KOPT-K1 (cell line): ENCODE data around the gene C1QL1.

ENCODE experiments used
- H3K27ac ChIP-seq: fragments of 200-600 bp; sonication (generic); 2 replicates; pipeline ENCODE4 v1.5.1; 2016; ENCODE audit warnings: antibody characterized with exemption, mild to moderate bottlenecking, low read depth, low read length; ENCODE audit not compliant: poor library complexity, severe bottlenecking
- H3K36me3 ChIP-seq: fragments of 200-600 bp; sonication (generic); 2 replicates; pipeline ENCODE4 v1.5.1; 2017; ENCODE audit warnings: antibody characterized with exemption, mild to moderate bottlenecking, low read length, moderate library complexity; ENCODE audit not compliant: insufficient read depth
- H3K9me3 ChIP-seq: fragments of 200-600 bp; sonication (generic); 2 replicates; pipeline ENCODE4 v1.5.1; 2017; ENCODE audit warnings: antibody characterized with exemption, low read length, mild to moderate bottlenecking; ENCODE audit not compliant: insufficient read depth, poor library complexity, severe bottlenecking

Gene C1QL1

GRCh38 chr17:44977065-44977464 lies 9.0 kb upstream of the C1QL1 start:
- H3K9me3 ChIP-seq = no peaks in the 10 kb centered on the region
- H3K36me3 ChIP-seq = no peaks in the 10 kb centered on the region
- H3K27ac ChIP-seq = no peak overlapping the region

GRCh38 chr17:44976206-44976605 lies 8.1 kb upstream of the C1QL1 start:
- no peak overlapping the region for H3K27ac ChIP-seq
- H3K36me3 ChIP-seq = no peaks in the 10 kb centered on the region
- no peaks in the 10 kb centered on the region for H3K9me3 ChIP-seq

GRCh38 chr17:44972953-44973352 lies 4.8 kb upstream of the C1QL1 start:
- no peak overlapping the region for H3K27ac ChIP-seq

GRCh38 chr17:44971776-44972483 lies 3.8 kb upstream of the C1QL1 start:
- H3K27ac ChIP-seq = no peak overlapping the region
- no peaks in the 10 kb centered on the region for H3K36me3 ChIP-seq
- H3K9me3 ChIP-seq = no peaks in the 10 kb centered on the region

More at GRCh38 chr17:44972953-44973352, 4.8 kb upstream of the C1QL1 start:
- no peaks in the 10 kb centered on the region for H3K9me3 ChIP-seq
- no peaks in the 10 kb centered on the region for H3K36me3 ChIP-seq

GRCh38 chr17:44970136-44970741 lies 2.1 kb upstream of the C1QL1 start:
- H3K27ac ChIP-seq = no peak overlapping the region
- H3K9me3 ChIP-seq = no peaks in the 10 kb centered on the region
- no peaks in the 10 kb centered on the region for H3K36me3 ChIP-seq

GRCh38 chr17:44969144-44969780 lies 1.2 kb upstream of the C1QL1 start:
- Histone ChIP-seq H3K9me3 (no peaks in the 10 kb centered on the region), H3K27ac (no peak overlapping the region), H3K36me3 (no peaks in the 10 kb centered on the region)

- H3K36me3 ChIP-seq = no peaks in the 10 kb centered on the region
- no peaks in the 10 kb centered on the region for H3K9me3 ChIP-seq
- no peak overlapping the region for H3K27ac ChIP-seq
These were observed 237 bp downstream of the C1QL1 start for GRCh38 chr17:44967907-44968224.

- no peaks in the 10 kb centered on the region for H3K36me3 ChIP-seq
- H3K27ac ChIP-seq = no peak overlapping the region
- H3K9me3 ChIP-seq = no peaks in the 10 kb centered on the region
These were observed 837 bp downstream of the C1QL1 start for GRCh38 chr17:44967026-44967906.

- Histone ChIP-seq H3K36me3 (no peaks in the 10 kb centered on the region), H3K9me3 (no peaks in the 10 kb centered on the region), H3K27ac (no peak overlapping the region)
These were observed 1.6 kb downstream of the C1QL1 start for GRCh38 chr17:44966348-44967025.

- Histone ChIP-seq H3K27ac (no peak overlapping the region), H3K36me3 (no peaks in the 10 kb centered on the region), H3K9me3 (no peaks in the 10 kb centered on the region)
These were observed 2.4 kb downstream of the C1QL1 start for GRCh38 chr17:44965481-44966234.

- Histone ChIP-seq H3K36me3 (no peaks in the 10 kb centered on the region), H3K9me3 (no peaks in the 10 kb centered on the region), H3K27ac (no peak overlapping the region)
These were observed 6.2 kb downstream of the C1QL1 start for GRCh38 chr17:44961921-44962350.

GRCh38 chr17:44960691-44961090 lies 7.4 kb downstream of the C1QL1 start:
- H3K9me3 ChIP-seq = no peaks in the 10 kb centered on the region
- no peaks in the 10 kb centered on the region for H3K36me3 ChIP-seq
- H3K27ac ChIP-seq = no peak overlapping the region

GRCh38 chr17:44959821-44960531 lies 8.1 kb downstream of the C1QL1 start:
- Histone ChIP-seq H3K27ac (no peak overlapping the region), H3K9me3 (no peaks in the 10 kb centered on the region), H3K36me3 (no peaks in the 10 kb centered on the region)
